Nucleus accumbens (tissue), 56 donors: Measurements from ENCODE around the gene PPP1R3G.
A peak's percentile ranks its signal among the peaks of the same experiment; 100 is the strongest.

Experiments used
- DNase-seq, 56 donors: peaks; one replicate each; lab custom pipeline; 2025; lab: John Stamatoyannopoulos, UW

PPP1R3G gene

GRCh38 chr6:5068153-5068751 is 16.9 kb upstream of the PPP1R3G start:
- DNase-seq: no peak

DNA sequence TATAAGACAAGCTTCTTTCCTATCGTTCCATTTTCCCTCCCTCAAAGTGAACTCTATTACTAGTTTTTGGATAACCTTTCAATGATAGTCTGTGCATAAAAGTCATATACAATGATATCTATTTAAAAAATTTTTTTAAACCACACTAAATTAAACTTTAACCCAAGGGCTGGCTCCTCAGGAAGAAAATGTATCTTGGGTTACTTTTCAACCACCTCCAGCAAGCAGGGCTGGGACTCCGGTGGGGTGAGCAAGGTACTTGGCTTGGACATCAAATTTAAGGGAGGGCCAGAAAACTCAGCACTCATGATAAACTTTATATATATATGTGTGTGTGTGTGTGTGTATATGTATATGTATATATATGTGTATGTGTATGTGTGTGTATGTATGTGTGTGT is 13.9 kb upstream of the PPP1R3G start:
- no peak for DNase-seq

GRCh38 chr6:5072440-5072839 is 12.7 kb upstream of the PPP1R3G start:
- DNase-seq: no peak

GRCh38 chr6:5073992-5074391 is 11.1 kb upstream of the PPP1R3G start:
- no peak for DNase-seq

GRCh38 chr6:5076931-5077330 is 8.2 kb upstream of the PPP1R3G start:
- DNase-seq: no peak

GRCh38 chr6:5078121-5078669 is 6.9 kb upstream of the PPP1R3G start:
- no peak for DNase-seq

DNA sequence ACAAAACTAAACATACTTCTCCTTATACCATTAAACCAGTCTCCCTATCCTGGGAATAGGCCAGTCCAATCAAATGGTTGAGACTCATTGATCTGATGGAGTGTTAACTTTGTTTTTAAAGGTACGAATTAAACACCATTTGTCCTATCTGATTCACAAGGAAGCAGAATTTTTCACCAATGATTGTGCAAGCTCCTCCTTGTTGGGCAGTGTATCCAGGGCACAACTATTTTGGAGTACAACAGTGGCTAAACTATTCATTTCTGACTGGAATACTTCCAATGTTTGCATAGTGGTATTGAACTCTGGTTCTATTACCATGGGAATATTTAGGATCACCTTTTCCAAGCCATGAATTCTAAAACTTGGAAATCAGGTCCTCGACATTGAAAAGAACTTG is 5.4 kb upstream of the PPP1R3G start:
- DNase-seq: no peak

- DNase-seq: no peak
Observed at GRCh38 chr6:5080574-5080973, 4.6 kb upstream of the PPP1R3G start.

DNA sequence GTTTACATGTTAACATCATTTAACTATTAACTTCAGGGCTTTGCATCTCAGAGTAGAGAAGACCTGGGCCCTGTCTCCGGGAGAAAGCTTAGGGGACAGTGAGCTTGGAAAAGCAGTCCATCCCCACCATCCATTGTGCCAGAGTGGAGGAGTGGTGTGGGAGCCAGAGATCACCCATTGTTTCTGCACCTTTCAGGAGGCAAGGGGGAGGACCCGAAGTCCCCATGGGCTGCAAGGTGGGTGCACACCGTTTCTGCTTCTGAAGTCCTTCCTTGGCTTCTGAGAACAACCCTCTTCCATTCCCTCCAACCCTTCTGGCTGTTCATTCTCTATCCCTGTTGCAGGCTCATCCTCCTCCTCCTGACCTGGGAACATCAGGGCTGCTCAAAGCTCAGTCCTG is 4.0 kb upstream of the PPP1R3G start:
- DNase-seq: no peak

- DNase-seq: no peak
Observed at GRCh38 chr6:5081955-5082354, 3.2 kb upstream of the PPP1R3G start.

DNA sequence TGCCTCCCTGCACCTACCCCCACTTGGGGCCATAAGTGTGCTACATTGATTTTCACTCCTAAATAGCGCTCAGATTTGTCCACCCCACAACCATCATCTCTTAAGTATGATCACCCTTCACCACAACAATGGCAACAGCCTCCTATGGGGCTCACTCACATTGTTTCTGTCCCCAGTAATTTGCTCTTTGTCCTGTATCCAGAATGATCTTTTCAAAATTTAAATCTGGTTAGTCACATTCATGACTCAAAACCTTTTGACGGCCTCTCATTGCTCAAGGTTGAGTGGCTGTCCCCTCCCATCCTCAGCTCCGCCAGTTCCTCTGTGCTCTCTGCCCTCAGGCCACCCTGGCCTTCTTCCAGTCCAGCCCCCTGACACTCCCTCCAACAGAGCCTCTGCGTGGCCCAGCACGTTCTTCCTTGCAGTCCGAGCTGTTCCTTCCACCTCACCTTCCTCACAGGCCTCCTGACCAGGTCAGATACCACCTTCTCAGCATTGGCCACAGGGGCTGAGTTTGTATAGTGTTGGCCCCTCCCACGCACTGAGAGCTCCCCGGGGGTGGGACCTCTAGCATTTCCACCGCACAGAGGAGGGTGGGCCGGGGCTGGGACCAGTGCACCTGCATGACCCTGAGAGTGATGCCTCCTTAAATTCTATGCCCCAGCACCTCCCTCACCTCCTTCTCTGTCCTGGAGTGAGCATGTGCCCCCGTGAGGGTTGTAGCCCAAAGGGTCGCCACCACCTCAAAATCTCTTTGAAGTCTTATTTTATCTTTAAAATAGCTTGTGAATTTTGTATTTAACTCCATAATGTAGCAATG is 2.4 kb upstream of the PPP1R3G start:
- peak in 2 of 56 donors; percentile 9 to 16 for DNase-seq

GRCh38 chr6:5083307-5083583 is 1.9 kb upstream of the PPP1R3G start:
- no peak for DNase-seq

DNA sequence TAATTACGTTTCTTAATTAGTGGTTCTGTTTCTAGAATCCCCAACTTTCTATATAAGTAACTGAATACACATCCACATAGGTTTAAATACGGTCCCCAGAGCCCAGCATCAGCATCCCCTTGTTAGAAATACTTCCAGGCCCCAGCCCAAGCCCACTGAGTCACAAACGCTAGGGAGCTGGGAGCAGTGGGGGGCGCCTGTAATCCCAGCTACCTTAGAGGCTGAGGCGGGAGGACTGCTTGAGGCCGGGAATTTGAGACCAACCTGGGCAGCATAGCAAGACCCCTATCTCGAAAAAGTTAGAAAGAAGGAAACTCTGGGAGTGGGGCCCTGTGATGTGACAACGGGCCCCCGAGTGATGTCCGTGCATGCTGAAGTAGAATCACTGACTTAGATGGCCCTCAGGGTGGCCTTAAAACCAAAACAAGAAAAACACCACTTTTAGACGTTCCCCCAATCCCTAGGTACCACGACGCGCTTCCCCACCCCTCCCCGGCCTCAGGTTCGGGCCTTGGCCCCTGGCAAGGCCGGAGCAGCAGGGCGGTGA is 1.3 kb upstream of the PPP1R3G start:
- DNase-seq: no peak

GRCh38 chr6:5084360-5084780 is 771 bp upstream of the PPP1R3G start:
- peak in 17 of 56 donors; percentile 19 to 55 (median 39) for DNase-seq

DNA sequence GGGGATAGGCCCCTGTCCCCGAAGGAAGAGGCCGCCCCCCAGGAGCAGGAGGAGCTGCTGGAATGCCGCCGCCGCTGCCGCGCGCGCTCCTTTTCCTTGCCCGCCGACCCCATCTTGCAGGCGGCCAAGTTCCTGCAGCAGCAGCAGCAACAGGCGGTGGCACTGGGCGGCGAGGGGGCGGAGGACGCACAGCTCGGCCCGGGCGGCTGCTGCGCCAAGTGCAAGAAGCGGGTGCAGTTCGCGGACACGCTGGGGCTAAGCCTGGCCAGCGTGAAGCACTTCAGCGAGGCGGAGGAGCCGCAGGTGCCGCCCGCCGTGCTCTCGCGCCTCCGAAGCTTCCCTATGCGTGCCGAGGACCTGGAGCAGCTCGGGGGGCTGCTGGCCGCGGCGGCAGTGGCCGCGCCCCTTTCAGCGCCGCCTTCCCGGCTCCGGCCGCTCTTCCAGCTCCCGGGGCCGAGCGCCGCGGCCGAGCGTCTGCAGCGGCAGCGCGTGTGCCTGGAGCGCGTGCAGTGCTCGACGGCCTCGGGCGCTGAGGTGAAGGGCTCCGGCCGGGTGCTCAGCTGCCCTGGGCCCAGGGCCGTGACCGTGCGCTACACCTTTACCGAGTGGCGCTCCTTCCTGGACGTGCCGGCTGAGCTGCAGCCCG is 630 bp downstream of the PPP1R3G start:
- peak in 10 of 56 donors; percentile 4 to 33 (median 20) for DNase-seq

- DNase-seq: peak in 1 of 56 donors; percentile 12
Observed at GRCh38 chr6:5086294-5086890, 1.3 kb downstream of the PPP1R3G start.

- DNase-seq: peak in 51 of 56 donors; percentile 19 to 88 (median 51)
Observed at GRCh38 chr6:5087389-5087788, 2.2 kb downstream of the PPP1R3G start.

DNA sequence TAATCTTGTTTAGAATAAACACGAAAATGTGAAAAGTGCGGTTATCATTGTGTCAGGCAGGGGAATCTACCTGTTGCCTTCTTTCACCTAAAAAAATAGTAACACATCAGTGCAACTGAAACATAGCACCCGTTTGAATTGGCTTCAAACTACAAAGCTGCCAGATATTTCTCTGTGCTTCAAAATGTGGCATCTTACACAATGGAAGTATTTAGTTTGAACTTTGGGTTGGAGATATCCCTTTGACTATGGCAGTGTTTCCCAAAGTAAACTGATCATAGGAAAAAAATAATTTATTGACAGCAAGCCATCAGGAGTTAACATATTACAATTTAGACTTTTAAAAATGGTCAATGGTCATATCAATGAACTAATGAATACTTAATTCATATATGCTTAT is 3.6 kb downstream of the PPP1R3G start:
- no peak for DNase-seq

- no peak for DNase-seq
Observed at GRCh38 chr6:5089481-5090438, 4.6 kb downstream of the PPP1R3G start.

DNA sequence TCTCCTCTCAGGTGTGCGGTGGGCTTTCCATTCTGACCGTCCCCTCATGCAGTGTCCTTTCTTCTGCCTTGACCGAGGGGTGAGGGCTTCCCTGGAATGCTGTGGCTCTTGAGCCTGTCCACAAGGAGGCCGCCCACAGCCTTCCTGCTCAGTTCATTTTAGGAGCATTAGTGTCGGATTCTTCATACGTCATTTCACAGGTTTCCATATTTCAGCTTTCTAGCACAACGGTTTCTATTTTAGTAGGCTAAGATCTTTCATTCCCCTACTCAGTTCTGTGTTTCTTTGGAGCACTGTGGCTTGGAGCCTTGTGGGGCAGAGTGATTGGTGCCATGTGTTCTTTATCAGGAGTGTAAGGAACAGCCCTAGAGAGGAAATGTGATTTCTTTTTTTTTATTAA is 5.5 kb downstream of the PPP1R3G start:
- DNase-seq: no peak
